SK-N-SH treated with all-trans-retinoic acid at 6 μM for 48 hours (cell line): ENCODE data around the gene CNTNAP2.

Experiments used
- BACH2 ChIP-seq: fragments of 250-450 bp; sonication (Bioruptor Pico); IDR thresholded peaks from 2 replicates; pipeline ENCODE4 v1.9.0; 2021; ENCODE audit warnings: mild to moderate bottlenecking, borderline replicate concordance
- GLIS3 ChIP-seq: fragments of 250-450 bp; sonication (Bioruptor Pico); IDR thresholded peaks from 2 replicates; pipeline ENCODE4 v1.5.0; 2020; ENCODE audit warnings: mild to moderate bottlenecking, moderate library complexity
- TOX ChIP-seq: fragments of 250-450 bp; sonication (Bioruptor Pico); IDR thresholded peaks from 2 replicates; pipeline ENCODE4 v1.8.0; 2021; ENCODE audit warnings: mild to moderate bottlenecking, moderate library complexity, borderline replicate concordance
- TF ChIP-seq, protein P1 (sequence below): fragments of 250-450 bp; sonication (Bioruptor Pico); IDR thresholded peaks from 2 replicates; pipeline ENCODE4 v1.5.1; 2020; ENCODE audit warnings: low read depth, mild to moderate bottlenecking, moderate library complexity

DNA sequence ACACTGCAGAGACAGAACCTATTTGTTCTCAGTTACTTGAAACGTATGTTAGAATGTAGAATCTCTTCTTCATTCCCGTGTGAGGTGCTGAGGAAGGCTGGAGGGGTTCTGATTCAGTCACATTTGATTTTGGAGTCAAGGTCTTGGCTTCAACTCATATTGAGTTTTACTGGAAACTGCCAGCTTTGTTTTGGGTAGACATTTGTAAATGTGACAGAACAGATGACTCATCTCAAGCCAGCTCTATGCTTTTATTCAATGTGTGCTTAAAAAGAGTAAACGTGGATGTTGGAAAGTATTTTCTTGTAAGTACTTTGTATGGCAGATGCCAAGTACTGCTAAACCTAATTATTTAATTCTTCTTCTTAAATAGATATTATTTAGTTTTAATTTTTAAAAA, 1693.2 kb downstream of the CNTNAP2 start:
- peak; percentile 24; the same call in 1 of the 2 replicates for TF ChIP-seq TOX (CRISPR knock-in tag)
- TF ChIP-seq, protein P1, sequence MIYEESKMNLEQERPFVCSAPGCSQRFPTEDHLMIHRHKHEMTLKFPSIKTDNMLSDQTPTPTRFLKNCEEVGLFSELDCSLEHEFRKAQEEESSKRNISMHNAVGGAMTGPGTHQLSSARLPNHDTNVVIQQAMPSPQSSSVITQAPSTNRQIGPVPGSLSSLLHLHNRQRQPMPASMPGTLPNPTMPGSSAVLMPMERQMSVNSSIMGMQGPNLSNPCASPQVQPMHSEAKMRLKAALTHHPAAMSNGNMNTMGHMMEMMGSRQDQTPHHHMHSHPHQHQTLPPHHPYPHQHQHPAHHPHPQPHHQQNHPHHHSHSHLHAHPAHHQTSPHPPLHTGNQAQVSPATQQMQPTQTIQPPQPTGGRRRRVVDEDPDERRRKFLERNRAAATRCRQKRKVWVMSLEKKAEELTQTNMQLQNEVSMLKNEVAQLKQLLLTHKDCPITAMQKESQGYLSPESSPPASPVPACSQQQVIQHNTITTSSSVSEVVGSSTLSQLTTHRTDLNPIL (CRISPR knock-in tag) = no peak
- TF ChIP-seq BACH2 (CRISPR knock-in tag) = no peak
- no peak for TF ChIP-seq GLIS3 (CRISPR knock-in tag)
